Lower lobe of right lung (tissue), 2 donors: ENCODE data around the gene POU6F2. TPM values are rescaled to one million over a fixed set of nuclear protein-coding genes. Genes with fewer than 3 reads are reported as not detected.

ENCODE experiments used
- ATAC-seq, 2 donors: fragments of 200-7000 bp; cut with Tn5 transposase; one replicate each; pipeline ENCODE4 v1.9.1; 2020 to 2022; ENCODE audit warnings: mild to moderate bottlenecking in 2 of 2, moderate library complexity in 2 of 2
- DNase-seq: peaks from one replicate; pipeline ENCODE4 v3.0.0-alpha.2; 2020
- H3K27ac ChIP-seq: fragments of 200-600 bp; one replicate; pipeline ENCODE4 v1.8.0; 2022
- H3K27me3 ChIP-seq: fragments of 200-600 bp; one replicate; pipeline ENCODE4 v1.8.0; 2022; ENCODE audit warnings: low read depth
- H3K36me3 ChIP-seq: fragments of 200-600 bp; one replicate; pipeline ENCODE4 v1.8.0; 2022; ENCODE audit warnings: mild to moderate bottlenecking
- H3K4me1 ChIP-seq: fragments of 200-600 bp; one replicate; pipeline ENCODE4 v1.8.0; 2022
- H3K4me3 ChIP-seq: fragments of 200-600 bp; one replicate; pipeline ENCODE4 v1.8.0; 2022; ENCODE audit warnings: mild to moderate bottlenecking
- H3K9me3 ChIP-seq: fragments of 200-600 bp; one replicate; pipeline ENCODE4 v1.8.0; 2022
- intact Hi-C: fragments of 100-400 bp; cut with DNase I; formaldehyde crosslinking; loops from one replicate; pipeline ENCODE4 v1.11.0; 2022
- total RNA-seq: library from RNA; stranded (reverse); fragmentation: NEBNext Ultra II Directional; extraction: Animal tissue kit (Norgen Biotek cat#: 25700); gene quantifications from one replicate; pipeline ENCODE4 v1.2.1, GENCODE V29; 2021
- TF ChIP-seq, protein P1 (sequence below): fragments of 200-600 bp; IDR thresholded peaks from one replicate; pipeline ENCODE4 v1.8.0; 2022; ENCODE audit warnings: antibody characterized with exemption, mild to moderate bottlenecking
- donor health status: DM: no; HTN: yes; CAD: no; lungs with severe emphysema.

The POU6F2 gene
- total RNA-seq, 1 donor from 2014 or later, result not detected

DNA sequence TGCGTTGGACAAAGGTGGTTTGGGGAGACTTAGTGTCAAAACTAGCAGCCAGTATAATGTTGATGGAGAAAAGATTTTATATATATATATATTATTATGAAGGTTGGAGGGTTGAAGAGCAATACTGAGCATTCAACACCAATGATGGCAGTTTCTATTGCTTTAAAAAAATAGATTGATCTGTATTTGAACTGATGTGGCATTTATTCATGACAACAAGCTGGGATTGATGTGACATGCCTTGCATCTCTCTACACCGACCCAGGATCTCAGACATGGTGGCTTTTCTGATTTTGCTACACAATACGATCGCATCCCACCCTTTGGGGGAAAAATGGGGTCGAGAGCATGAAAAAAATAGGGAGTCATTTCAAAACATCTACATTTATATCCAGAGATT, 175.4 kb downstream of the POU6F2 start:
- H3K4me3 ChIP-seq, result no peak overlapping the region
- H3K36me3 ChIP-seq, result no peaks in the 10 kb centered on the region
- intact Hi-C loops, result no loop called here
- no peak for DNase-seq
- no peaks in the 10 kb centered on the region for H3K4me1 ChIP-seq
- TF ChIP-seq, protein P1, sequence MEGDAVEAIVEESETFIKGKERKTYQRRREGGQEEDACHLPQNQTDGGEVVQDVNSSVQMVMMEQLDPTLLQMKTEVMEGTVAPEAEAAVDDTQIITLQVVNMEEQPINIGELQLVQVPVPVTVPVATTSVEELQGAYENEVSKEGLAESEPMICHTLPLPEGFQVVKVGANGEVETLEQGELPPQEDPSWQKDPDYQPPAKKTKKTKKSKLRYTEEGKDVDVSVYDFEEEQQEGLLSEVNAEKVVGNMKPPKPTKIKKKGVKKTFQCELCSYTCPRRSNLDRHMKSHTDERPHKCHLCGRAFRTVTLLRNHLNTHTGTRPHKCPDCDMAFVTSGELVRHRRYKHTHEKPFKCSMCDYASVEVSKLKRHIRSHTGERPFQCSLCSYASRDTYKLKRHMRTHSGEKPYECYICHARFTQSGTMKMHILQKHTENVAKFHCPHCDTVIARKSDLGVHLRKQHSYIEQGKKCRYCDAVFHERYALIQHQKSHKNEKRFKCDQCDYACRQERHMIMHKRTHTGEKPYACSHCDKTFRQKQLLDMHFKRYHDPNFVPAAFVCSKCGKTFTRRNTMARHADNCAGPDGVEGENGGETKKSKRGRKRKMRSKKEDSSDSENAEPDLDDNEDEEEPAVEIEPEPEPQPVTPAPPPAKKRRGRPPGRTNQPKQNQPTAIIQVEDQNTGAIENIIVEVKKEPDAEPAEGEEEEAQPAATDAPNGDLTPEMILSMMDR, result no peak
- no peak overlapping the region for H3K27ac ChIP-seq
- no peaks in the 10 kb centered on the region for H3K9me3 ChIP-seq
- no peak for ATAC-seq
- no peaks in the 10 kb centered on the region for H3K27me3 ChIP-seq

DNA sequence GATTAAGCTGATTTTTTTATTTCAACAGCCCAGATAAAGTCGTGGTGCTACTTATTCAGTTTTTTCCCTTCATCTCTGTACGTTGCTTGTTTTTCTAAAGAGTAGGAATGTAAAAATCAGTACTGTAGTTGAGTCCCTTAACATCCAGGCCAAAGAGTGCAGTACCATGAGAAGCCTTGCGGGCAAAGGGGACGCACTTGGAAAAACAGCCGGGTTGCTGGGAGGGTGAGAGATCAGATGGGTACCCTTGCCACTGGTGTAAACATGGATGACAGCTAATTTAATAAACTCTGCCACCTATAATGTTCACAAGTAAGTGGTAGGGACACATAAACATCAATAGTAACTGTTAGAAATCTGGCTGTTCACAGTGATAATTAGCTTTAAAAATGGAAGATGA, 175.9 kb downstream of the POU6F2 start:
- ATAC-seq, result no peak
- H3K9me3 ChIP-seq, result no peaks in the 10 kb centered on the region
- no peak overlapping the region for H3K4me3 ChIP-seq
- intact Hi-C loops, result no loop called here
- TF ChIP-seq, protein P1, result no peak
- H3K27me3 ChIP-seq, result no peaks in the 10 kb centered on the region
- no peak for DNase-seq
- no peak overlapping the region for H3K27ac ChIP-seq
- H3K4me1 ChIP-seq, result no peaks in the 10 kb centered on the region
- H3K36me3 ChIP-seq, result no peaks in the 10 kb centered on the region

DNA sequence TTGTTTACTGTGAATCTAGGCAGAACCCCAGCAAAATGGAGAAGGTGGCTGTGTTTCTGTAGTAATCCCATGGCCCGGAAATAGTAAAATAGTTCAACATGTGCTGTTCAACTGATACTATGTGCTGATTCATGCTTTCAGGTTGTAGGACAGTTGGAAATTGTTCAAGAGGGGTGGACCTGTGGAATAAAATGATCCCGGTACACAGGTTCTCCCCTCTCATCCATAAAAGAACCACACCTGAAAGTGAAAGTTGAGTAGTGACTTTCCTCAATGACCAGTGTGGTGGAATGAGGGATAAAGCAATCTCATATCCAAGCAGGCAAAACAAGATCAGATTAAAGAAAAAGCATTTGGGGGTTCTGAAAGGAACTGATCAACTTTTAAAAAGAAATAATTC, 177.1 kb downstream of the POU6F2 start:
- no peaks in the 10 kb centered on the region for H3K36me3 ChIP-seq
- H3K27ac ChIP-seq, result no peak overlapping the region
- DNase-seq (no peak), ATAC-seq (no peak)
- no peaks in the 10 kb centered on the region for H3K27me3 ChIP-seq
- TF ChIP-seq, protein P1, result no peak
- no peaks in the 10 kb centered on the region for H3K9me3 ChIP-seq
- H3K4me1 ChIP-seq, result no peaks in the 10 kb centered on the region
- H3K4me3 ChIP-seq, result no peak overlapping the region
- intact Hi-C loops, result no loop called here

DNA sequence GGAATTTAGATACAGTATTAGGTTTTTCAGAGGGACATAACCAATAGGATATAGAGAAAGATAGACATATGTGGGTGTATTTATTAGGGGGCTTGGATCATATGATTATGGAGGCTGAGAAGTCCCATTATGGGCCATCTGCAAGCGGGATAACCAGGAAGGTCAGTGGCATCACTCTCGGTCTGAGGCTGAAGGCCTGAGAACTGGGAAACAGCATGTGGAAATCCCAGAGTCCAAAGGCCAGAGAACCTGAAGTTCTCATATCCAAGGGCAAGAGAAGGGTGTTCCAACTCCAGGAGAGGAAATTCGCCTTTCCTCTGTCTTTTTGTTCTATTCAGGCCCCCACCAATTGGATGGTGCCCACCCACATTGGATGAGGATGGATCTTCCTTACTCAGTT, 180.7 kb downstream of the POU6F2 start:
- Histone ChIP-seq H3K4me1 (no peaks in the 10 kb centered on the region), H3K36me3 (no peaks in the 10 kb centered on the region), H3K27ac (no peak overlapping the region), H3K4me3 (no peak overlapping the region), H3K27me3 (no peaks in the 10 kb centered on the region), H3K9me3 (no peaks in the 10 kb centered on the region)
- ATAC-seq (no peak), DNase-seq (no peak)
- intact Hi-C loops, result no loop called here
- TF ChIP-seq, protein P1, result no peak

DNA sequence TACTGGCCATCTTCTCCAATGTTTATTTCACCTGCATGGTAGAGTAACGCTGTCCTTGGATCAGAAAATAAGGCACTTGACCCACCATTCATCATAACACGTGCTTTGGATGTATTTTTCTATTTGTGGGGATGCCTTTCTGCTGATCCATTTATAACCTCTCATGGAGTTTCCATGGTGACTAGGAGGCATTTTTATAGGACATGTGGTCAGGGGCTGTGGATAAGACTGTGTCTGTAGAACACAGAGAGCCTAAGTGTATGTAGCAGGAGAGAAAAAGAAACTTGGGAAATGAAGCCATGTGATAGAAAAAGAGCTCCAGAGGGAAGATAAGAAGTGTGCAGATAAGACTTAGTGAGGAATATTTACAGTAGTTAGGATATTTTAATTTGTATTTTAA, 184.2 kb downstream of the POU6F2 start:
- Histone ChIP-seq H3K4me1 (no peaks in the 10 kb centered on the region), H3K36me3 (no peaks in the 10 kb centered on the region), H3K27ac (no peak overlapping the region), H3K27me3 (no peaks in the 10 kb centered on the region), H3K9me3 (no peaks in the 10 kb centered on the region), H3K4me3 (no peak overlapping the region)
- TF ChIP-seq, protein P1, result no peak
- ATAC-seq, result no peak
- intact Hi-C loops, result no loop called here
- no peak for DNase-seq

DNA sequence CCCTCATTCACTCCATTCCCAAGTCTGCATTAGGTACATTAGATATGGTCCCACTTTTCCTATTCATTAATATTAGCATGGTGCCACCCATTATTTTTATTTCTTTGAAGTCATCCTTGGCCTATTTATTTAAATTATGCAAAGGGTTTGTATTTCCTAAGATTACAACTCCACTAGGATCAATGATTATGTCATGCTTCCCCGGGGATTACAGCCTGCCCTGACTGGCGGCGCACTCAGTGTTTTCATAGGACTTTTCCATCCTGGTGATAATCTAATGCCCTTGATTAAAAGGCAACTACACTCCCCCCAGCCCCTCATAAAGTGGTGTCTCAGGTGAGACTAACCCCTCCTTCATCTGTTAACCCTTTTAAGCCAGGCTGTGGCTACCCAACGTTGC, 187.2 kb downstream of the POU6F2 start:
- no peaks in the 10 kb centered on the region for H3K9me3 ChIP-seq
- no peak for DNase-seq
- TF ChIP-seq, protein P1, result no peak
- H3K27ac ChIP-seq, result no peak overlapping the region
- no peaks in the 10 kb centered on the region for H3K36me3 ChIP-seq
- no peak overlapping the region for H3K4me3 ChIP-seq
- intact Hi-C loops, result no loop called here
- no peaks in the 10 kb centered on the region for H3K27me3 ChIP-seq
- no peaks in the 10 kb centered on the region for H3K4me1 ChIP-seq
- ATAC-seq, result no peak
